WTC11 (cell line): ENCODE results near the gene GLMN. TPM values are rescaled to one million over a fixed set of nuclear protein-coding genes. Genes with fewer than 3 reads are reported as not detected.

Source experiments
- ATAC-seq: fragments of 200-7000 bp; cut with Tn5 transposase; 2 replicates; pipeline ENCODE4 v1.10.0; 2021; ENCODE audit warnings: mild to moderate bottlenecking, moderate library complexity
- CTCF ChIA-PET: fragments of 300-600 bp; sonication (Branson Sonifier 250); formaldehyde crosslinking; loops from one replicate; lab custom pipeline; 2021; ENCODE audit warnings: antibody characterized with exemption; lab: Charles Lee
- POLR2A ChIA-PET: fragments of 350-600 bp; sonication (Branson Sonifier 250); formaldehyde crosslinking; loops from one replicate; lab custom pipeline; 2021; ENCODE audit warnings: antibody characterized with exemption; lab: Charles Lee
- DNase-seq: peaks from one replicate; pipeline ENCODE4 v3.0.0; 2021; ENCODE audit warnings: low spot score
- H3K27ac Mint-ChIP-seq: 2 replicates; pipeline ENCODE4 v1.8.0; 2021; ENCODE audit warnings: mixed read lengths
- H3K27me3 Mint-ChIP-seq: 2 replicates; pipeline ENCODE4 v1.8.0; 2021; ENCODE audit warnings: low read depth, mild to moderate bottlenecking, moderate library complexity, mixed read lengths
- H3K36me3 Mint-ChIP-seq: 2 replicates; pipeline ENCODE4 v1.8.0; 2021; ENCODE audit warnings: mixed read lengths
- H3K4me1 Mint-ChIP-seq: 2 replicates; pipeline ENCODE4 v1.8.0; 2022; ENCODE audit warnings: mixed read lengths
- H3K4me3 Mint-ChIP-seq: 2 replicates; pipeline ENCODE4 v1.8.0; 2021; ENCODE audit warnings: mild to moderate bottlenecking, moderate library complexity, mixed read lengths
- H3K9me3 Mint-ChIP-seq: 2 replicates; pipeline ENCODE4 v1.8.0; 2021; ENCODE audit warnings: mixed read lengths
- CDX4 ChIP-seq: fragments of 250-450 bp; sonication (Bioruptor Pico); IDR thresholded peaks from 2 replicates; pipeline ENCODE4 v1.9.0; 2021; ENCODE audit warnings: moderate library complexity, mild to moderate bottlenecking, inconsistent platforms, borderline replicate concordance
- CTCF ChIP-seq: fragments of 200-600 bp; IDR thresholded peaks from 2 replicates; pipeline ENCODE4 v1.8.0; 2022; ENCODE audit warnings: antibody characterized with exemption
- ELF4 ChIP-seq: sonication (generic); formaldehyde crosslinking; IDR thresholded peaks from 2 replicates; pipeline ENCODE4 v1.8.1; 2022; ENCODE audit warnings: low read depth, mild to moderate bottlenecking, moderate library complexity, missing genetic modification reagents
- GRHL2 ChIP-seq: fragments of 250-450 bp; sonication (Bioruptor Pico); IDR thresholded peaks from 2 replicates; pipeline ENCODE4 v1.8.0; 2022; ENCODE audit warnings: mild to moderate bottlenecking, moderate library complexity; ENCODE audit not compliant: insufficient replicate concordance, severe bottlenecking
- HMGA2 ChIP-seq: fragments of 250-450 bp; sonication (Bioruptor Pico); IDR thresholded peaks from 2 replicates; pipeline ENCODE4 v1.4.0; 2021; ENCODE audit warnings: mild to moderate bottlenecking, moderate library complexity
- JAZF1 ChIP-seq: fragments of 250-450 bp; sonication (Bioruptor Pico); IDR thresholded peaks from 2 replicates; pipeline ENCODE4 v1.9.0; 2021; ENCODE audit warnings: moderate library complexity, mild to moderate bottlenecking, inconsistent platforms
- MAX ChIP-seq: sonication (generic); formaldehyde crosslinking; IDR thresholded peaks from 2 replicates; pipeline ENCODE4 v1.8.0; 2022; ENCODE audit warnings: mild to moderate bottlenecking, missing genetic modification reagents
- MLX ChIP-seq: sonication (generic); formaldehyde crosslinking; IDR thresholded peaks from 2 replicates; pipeline ENCODE4 v1.8.1; 2023; ENCODE audit warnings: mild to moderate bottlenecking, missing genetic modification reagents, moderate library complexity
- NFYB ChIP-seq: sonication (generic); formaldehyde crosslinking; conservative IDR thresholded peaks from 2 replicates; pipeline ENCODE4 v1.8.0; 2022; ENCODE audit warnings: low read depth, missing genetic modification reagents
- NR1H2 ChIP-seq: sonication (generic); formaldehyde crosslinking; IDR thresholded peaks from 2 replicates; pipeline ENCODE4 v1.9.0; 2021; ENCODE audit warnings: mild to moderate bottlenecking, moderate library complexity, missing genetic modification reagents
- NR2C2 ChIP-seq: sonication (generic); formaldehyde crosslinking; IDR thresholded peaks from 2 replicates; pipeline ENCODE4 v1.8.0; 2022; ENCODE audit warnings: mild to moderate bottlenecking, missing genetic modification reagents
- OVOL2 ChIP-seq: fragments of 250-450 bp; sonication (Bioruptor Pico); IDR thresholded peaks from 2 replicates; pipeline ENCODE4 v1.9.0; 2021; ENCODE audit warnings: mild to moderate bottlenecking, borderline replicate concordance
- RELA ChIP-seq: sonication (generic); formaldehyde crosslinking; IDR thresholded peaks from 2 replicates; pipeline ENCODE4 v1.8.1; 2022; ENCODE audit warnings: missing genetic modification reagents, mild to moderate bottlenecking, borderline replicate concordance
- RORB ChIP-seq: fragments of 250-450 bp; sonication (Bioruptor Pico); IDR thresholded peaks from 2 replicates; pipeline ENCODE4 v1.9.0; 2021; ENCODE audit warnings: mild to moderate bottlenecking
- SMAD3 ChIP-seq: sonication (generic); formaldehyde crosslinking; IDR thresholded peaks from 2 replicates; pipeline ENCODE4 v1.8.0; 2022; ENCODE audit warnings: missing genetic modification reagents, mild to moderate bottlenecking, borderline replicate concordance
- SP1 ChIP-seq: sonication (generic); formaldehyde crosslinking; conservative IDR thresholded peaks from 2 replicates; pipeline ENCODE4 v1.8.1; 2022; ENCODE audit warnings: missing genetic modification reagents
- STAT6 ChIP-seq: sonication (generic); formaldehyde crosslinking; conservative IDR thresholded peaks from 2 replicates; pipeline ENCODE4 v1.8.1; 2023; ENCODE audit warnings: mild to moderate bottlenecking, low read depth, missing genetic modification reagents, moderate library complexity
- ZNF121 ChIP-seq: sonication (generic); formaldehyde crosslinking; IDR thresholded peaks from 2 replicates; pipeline ENCODE4 v1.8.0; 2023; ENCODE audit warnings: missing genetic modification reagents
- ZNF138 ChIP-seq: sonication (generic); formaldehyde crosslinking; conservative IDR thresholded peaks from 2 replicates; pipeline ENCODE4 v1.8.1; 2022; ENCODE audit warnings: mild to moderate bottlenecking, moderate library complexity, missing genetic modification reagents
- ZNF219 ChIP-seq: sonication (generic); formaldehyde crosslinking; IDR thresholded peaks from 2 replicates; pipeline ENCODE4 v1.8.0; 2023; ENCODE audit warnings: missing genetic modification reagents, mild to moderate bottlenecking, borderline replicate concordance
- ZNF263 ChIP-seq: sonication (generic); formaldehyde crosslinking; IDR thresholded peaks from 2 replicates; pipeline ENCODE4 v1.8.1; 2022; ENCODE audit warnings: low read depth, mild to moderate bottlenecking, moderate library complexity, missing genetic modification reagents
- ZNF317 ChIP-seq: sonication (generic); formaldehyde crosslinking; IDR thresholded peaks from 2 replicates; pipeline ENCODE4 v1.8.1; 2023; ENCODE audit warnings: low read depth, mild to moderate bottlenecking, moderate library complexity, missing genetic modification reagents, borderline replicate concordance
- ZNF423 ChIP-seq: fragments of 250-450 bp; sonication (Bioruptor Pico); IDR thresholded peaks from 2 replicates; pipeline ENCODE4 v2.1.2; 2022; ENCODE audit warnings: mild to moderate bottlenecking, moderate library complexity
- ZNF425 ChIP-seq: fragments of 250-450 bp; sonication (Bioruptor Pico); conservative IDR thresholded peaks from 2 replicates; pipeline ENCODE4 v1.9.0; 2021; ENCODE audit warnings: mild to moderate bottlenecking
- total RNA-seq: library from RNA; stranded (reverse); gene quantifications from 3 replicates; pipeline ENCODE4 v1.2.3, GENCODE V29; 2021

Gene GLMN
- total RNA-seq, 1 experiment from 2014 or later: 20.9 TPM

GRCh38 chr1:92217721-92218120 lies 81.1 kb downstream of the GLMN start, which contains the start of gene C1orf146:
C1orf146 (plus strand) TSS chr1:92217915; CDS start chr1:92231421, 13,506 bp downstream.
- Mint-ChIP-seq H3K9me3 (peaks cover 3% of the 10 kb centered on the region), H3K27me3 (no peaks in the 10 kb centered on the region), H3K36me3 (no peaks in the 10 kb centered on the region), H3K4me1 (peaks cover 7% of the 10 kb centered on the region), H3K4me3 (no peak within 1 kb of the TSS), H3K27ac (no peak within 1 kb of the TSS)
- TF ChIP-seq HMGA2 (CRISPR knock-in tag) (no peak), STAT6 (no peak), ZNF423 (CRISPR knock-in tag) (no peak), ELF4 (CRISPR knock-in tag) (no peak), ZNF121 (CRISPR knock-in tag) (no peak), ZNF425 (CRISPR knock-in tag) (no peak), GRHL2 (CRISPR knock-in tag) (no peak), CDX4 (CRISPR knock-in tag) (no peak)
- CTCF ChIA-PET: no interaction called here
- ATAC-seq (no peak; the same call in 1 of the 2 replicates), DNase-seq (no peak)
- POLR2A ChIA-PET: no interaction called here

- ChIA-PET CTCF (interaction anchor here (1.2 kb wide), 1 partner anchor 80 kb away, joined by 4 read pairs; no protein-coding TSS in a partner anchor), POLR2A (no interaction called here)
These were observed 87.6 kb downstream of the GLMN start for GRCh38 chr1:92211166-92211565.

GRCh38 chr1:92210701-92211100 lies 88.1 kb downstream of the GLMN start:
- H3K27me3 Mint-ChIP-seq: no peaks in the 10 kb centered on the region; the same call in 1 of the 2 replicates
- ChIA-PET POLR2A (no interaction called here), CTCF (interaction anchor here (1.2 kb wide), 1 partner anchor 80 kb away, joined by 4 read pairs; no protein-coding TSS in a partner anchor)
- H3K9me3 Mint-ChIP-seq: peaks cover 9% of the 10 kb centered on the region; the same call in 1 of the 2 replicates
- DNase-seq: no peak
- no peaks in the 10 kb centered on the region for H3K36me3 Mint-ChIP-seq
- H3K4me3 Mint-ChIP-seq: no peak overlapping the region
- H3K4me1 Mint-ChIP-seq: peaks cover 2% of the 10 kb centered on the region
- no peak; the same call in 1 of the 2 replicates for ATAC-seq
- no peak overlapping the region for H3K27ac Mint-ChIP-seq
- TF ChIP-seq RELA (no peak), ZNF219 (CRISPR knock-in tag) (no peak), NR2C2 (CRISPR knock-in tag) (no peak), ELF4 (CRISPR knock-in tag) (no peak), ZNF317 (no peak), OVOL2 (CRISPR knock-in tag) (no peak), RORB (CRISPR knock-in tag) (no peak), JAZF1 (CRISPR knock-in tag) (no peak), ZNF263 (CRISPR knock-in tag) (no peak), CTCF (no peak), NFYB (CRISPR knock-in tag) (no peak)

More at GRCh38 chr1:92211166-92211565, 87.6 kb downstream of the GLMN start:
- peaks cover 7% of the 10 kb centered on the region; the same call in 1 of the 2 replicates for H3K9me3 Mint-ChIP-seq
- DNase-seq (no peak), ATAC-seq (no peak)
- H3K27me3 Mint-ChIP-seq: no peaks in the 10 kb centered on the region; the same call in 1 of the 2 replicates
- no peak overlapping the region for H3K4me3 Mint-ChIP-seq
- H3K36me3 Mint-ChIP-seq: no peaks in the 10 kb centered on the region
- TF ChIP-seq SP1 (no peak), GRHL2 (CRISPR knock-in tag) (no peak), NR1H2 (CRISPR knock-in tag) (no peak), MLX (CRISPR knock-in tag) (no peak), ZNF138 (CRISPR knock-in tag) (no peak), SMAD3 (no peak), MAX (CRISPR knock-in tag) (no peak)
- H3K4me1 Mint-ChIP-seq: peaks cover 2% of the 10 kb centered on the region
- no peak overlapping the region for H3K27ac Mint-ChIP-seq
